CD8-positive, alpha-beta memory T cell (primary cell): Measurements from ENCODE around the gene UBXN11. TPM values are rescaled to one million over a fixed set of nuclear protein-coding genes. Genes with fewer than 3 reads are reported as not detected.
"Not testable (repeated sequence)": the region's sequence is repeated elsewhere in the genome, so short reads cannot be mapped to it uniquely, and the experiment has no call there.

Source experiments
- CTCF ChIA-PET: fragments of 350-600 bp; sonication (Branson Sonifier 250); formaldehyde crosslinking; loops from one replicate; lab custom pipeline; 2021; ENCODE audit warnings: antibody characterized with exemption; lab: Charles Lee
- POLR2A ChIA-PET: fragments of 350-600 bp; sonication (Branson Sonifier 250); formaldehyde crosslinking; loops from one replicate; lab custom pipeline; 2021; ENCODE audit warnings: antibody characterized with exemption; lab: Charles Lee
- DNase-seq, 5 donors: peaks; one replicate each; pipeline versions ENCODE4 v3.0.0 to v3.0.0-alpha.2; 2020 to 2022; ENCODE audit warnings: mixed read lengths in 1 of 5
- H3K27ac ChIP-seq: one replicate; pipeline ENCODE4 v1.7.0; 2013; ENCODE audit warnings: low read depth, mild to moderate bottlenecking, low read length, moderate library complexity
- H3K27me3 ChIP-seq: 2 replicates; pipeline ENCODE4 v1.7.0; 2013; ENCODE audit warnings: low read length, mild to moderate bottlenecking; ENCODE audit not compliant: insufficient read depth, poor library complexity, severe bottlenecking
- H3K36me3 ChIP-seq: 2 replicates; pipeline ENCODE4 v1.7.0; 2013; ENCODE audit warnings: mild to moderate bottlenecking, low read length, moderate library complexity; ENCODE audit not compliant: insufficient read depth
- H3K4me1 ChIP-seq: 2 replicates; pipeline ENCODE4 v1.7.0; 2013; ENCODE audit warnings: mild to moderate bottlenecking, low read length, moderate library complexity; ENCODE audit not compliant: insufficient read depth
- H3K4me3 ChIP-seq: 2 replicates; pipeline ENCODE4 v1.7.0; 2013; ENCODE audit warnings: mild to moderate bottlenecking, low read length
- H3K9me3 ChIP-seq: 2 replicates; pipeline ENCODE4 v1.7.0; 2013; ENCODE audit warnings: mild to moderate bottlenecking, low read length
- H3K27ac Mint-ChIP-seq, 8 donors: one replicate each; pipeline ENCODE4 v1.8.0; 2020 to 2021; ENCODE audit warnings: mixed read lengths in 8 of 8, mild to moderate bottlenecking in 6 of 8, inconsistent platforms in 3 of 8, moderate library complexity in 3 of 8
- H3K27me3 Mint-ChIP-seq, 2 donors: one replicate each; pipeline ENCODE4 v1.8.0; 2020 to 2021; ENCODE audit warnings: mixed read lengths in 2 of 2, mild to moderate bottlenecking in 1 of 2, moderate library complexity in 1 of 2
- H3K36me3 Mint-ChIP-seq, 3 donors: one replicate each; pipeline ENCODE4 v1.8.0; 2020 to 2021; ENCODE audit warnings: mixed read lengths in 3 of 3, inconsistent platforms in 1 of 3, mild to moderate bottlenecking in 1 of 3
- H3K4me1 Mint-ChIP-seq, 3 donors: one replicate each; pipeline ENCODE4 v1.8.0; 2020 to 2021; ENCODE audit warnings: mixed read lengths in 3 of 3, inconsistent platforms in 1 of 3, mild to moderate bottlenecking in 1 of 3
- H3K4me3 Mint-ChIP-seq, 7 donors: one replicate each; pipeline ENCODE4 v1.8.0; 2020 to 2021; ENCODE audit warnings: mixed read lengths in 7 of 7, mild to moderate bottlenecking in 6 of 7, moderate library complexity in 4 of 7, inconsistent platforms in 2 of 7
- H3K9me3 Mint-ChIP-seq, 5 donors: one replicate each; pipeline ENCODE4 v1.8.0; 2020 to 2022; ENCODE audit warnings: mixed read lengths in 5 of 5, mild to moderate bottlenecking in 3 of 5, moderate library complexity in 2 of 5, inconsistent platforms in 1 of 5
- polyA plus RNA-seq: library from polyadenylated mRNA; unstranded; fragments of 300-500 nt; fragmentation: Illumina TruSeq; gene quantifications from one replicate; pipeline ENCODE4 v1.2.3, GENCODE V29; 2021
- total RNA-seq, 2 experiments: library from RNA; stranded (reverse); gene quantifications; one replicate each; pipeline ENCODE4 v1.2.3, GENCODE V29; 2021

UBXN11 gene
- total and polyA plus RNA-seq, 3 experiments from 2014 or later: 14.3 to 35.8 (median 35.2) TPM

GRCh38 chr1:26315874-26316850 is 9.7 kb upstream of the UBXN11 start:
- Mint-ChIP-seq H3K9me3 (no peaks in the 10 kb centered on the region), H3K4me3 (peak overlapping the region; percentile 46 to 97 (median 89)), H3K4me1 (peaks cover 64 to 71% (median 67%) of the 10 kb centered on the region in 3 donors), H3K36me3 (peaks cover 2 to 29% (median 9%) of the 10 kb centered on the region in 3 donors), H3K27me3 (peaks cover 0 to 2% of the 10 kb centered on the region in 2 donors), H3K27ac (peak overlapping the region; percentile 14 to 94 (median 71))
- Histone ChIP-seq H3K27me3 (no peaks in the 10 kb centered on the region), H3K4me3 (no peak overlapping the region), H3K4me1 (peaks cover 54% of the 10 kb centered on the region), H3K27ac (peak overlapping the region; percentile 52), H3K9me3 (no peaks in the 10 kb centered on the region), H3K36me3 (peaks cover 12% of the 10 kb centered on the region)
- ChIA-PET CTCF (interaction anchor here (0.9 to 32.6 kb wide), 8 partner anchors 8 to 173 kb away, joined by 3 to 840 read pairs (median 5); partner anchors contain the start of genes SH3BGRL3 and UBXN11), POLR2A (interaction anchor here (0.6 to 10.4 kb wide), 4 partner anchors 28 to 45 kb away, joined by 3 to 287 read pairs (median 54); partner anchors contain the start of gene SH3BGRL3)
- no peak for DNase-seq

GRCh38 chr1:26314501-26314900 is 8.1 kb upstream of the UBXN11 start:
- H3K4me1 ChIP-seq: peaks cover 42% of the 10 kb centered on the region
- no peaks in the 10 kb centered on the region for H3K9me3 Mint-ChIP-seq
- peaks cover 0 to 17% (median 6%) of the 10 kb centered on the region in 3 donors for H3K36me3 Mint-ChIP-seq
- H3K27ac Mint-ChIP-seq: peak overlapping the region in 7 of 8 donors; percentile 39 to 95 (median 90)
- no peaks in the 10 kb centered on the region for H3K27me3 ChIP-seq
- POLR2A ChIA-PET: interaction anchor here (10.4 kb wide), 1 partner anchor 27 kb away, joined by 287 read pairs; no protein-coding TSS in a partner anchor
- H3K27ac ChIP-seq: no peak overlapping the region
- H3K4me1 Mint-ChIP-seq: peaks cover 52 to 56% (median 55%) of the 10 kb centered on the region in 3 donors
- peak overlapping the region; percentile 61 to 83 (median 76) for H3K4me3 Mint-ChIP-seq
- DNase-seq: no peak
- H3K27me3 Mint-ChIP-seq: peaks cover 0 to 2% of the 10 kb centered on the region in 2 donors
- H3K9me3 ChIP-seq: no peaks in the 10 kb centered on the region
- no peak overlapping the region for H3K4me3 ChIP-seq
- CTCF ChIA-PET: interaction anchor here (0.8 to 32.6 kb wide), 9 partner anchors 8 to 172 kb away, joined by 3 to 840 read pairs (median 4); partner anchors contain the start of genes CEP85, SH3BGRL3 and UBXN11
- H3K36me3 ChIP-seq: no peaks in the 10 kb centered on the region

- Histone ChIP-seq H3K4me3 (peak overlapping the region; percentile 17), H3K4me1 (peaks cover 35% of the 10 kb centered on the region), H3K27ac (peak overlapping the region; percentile 62)
- Mint-ChIP-seq H3K4me1 (peaks cover 34 to 38% (median 36%) of the 10 kb centered on the region in 3 donors), H3K4me3 (peak overlapping the region; percentile 16 to 97 (median 61)), H3K27ac (peak overlapping the region; percentile 52 to 93 (median 84))
- H3K9me3 ChIP-seq, DNase-seq, H3K27me3 ChIP-seq, H3K36me3 Mint-ChIP-seq, H3K27me3 Mint-ChIP-seq, H3K36me3 ChIP-seq, H3K9me3 Mint-ChIP-seq: not testable (repeated sequence)
- ChIA-PET POLR2A (interaction anchor here (0.6 to 2.7 kb wide), 4 partner anchors 10 to 124 kb away, joined by 3 to 28 read pairs (median 11); partner anchors contain the start of genes CD52 and DHDDS), CTCF (interaction anchor here (0.8 to 32.6 kb wide), 5 partner anchors 11 to 69 kb away, joined by 3 to 840 read pairs (median 4); partner anchors contain the start of genes CD52 and SH3BGRL3)
Measured at GRCh38 chr1:26307966-26308899, 1.8 kb upstream of the UBXN11 start.

- Histone ChIP-seq H3K27me3 (no peaks in the 10 kb centered on the region), H3K4me3 (peak overlapping the region; percentile 56), H3K36me3 (no peaks in the 10 kb centered on the region), H3K4me1 (peaks cover 35% of the 10 kb centered on the region), H3K9me3 (no peaks in the 10 kb centered on the region), H3K27ac (peak overlapping the region; percentile 13)
- DNase-seq: peak in 1 of 5 donors; percentile 66
- peak overlapping the region; percentile 79 to 93 (median 85) for H3K27ac Mint-ChIP-seq
- no peaks in the 10 kb centered on the region for H3K27me3 Mint-ChIP-seq
- ChIA-PET CTCF (interaction anchor here (0.8 to 32.6 kb wide), 6 partner anchors 8 to 74 kb away, joined by 3 to 840 read pairs (median 4); partner anchors contain the start of genes CD52, CEP85 and SH3BGRL3), POLR2A (interaction anchor here (0.6 to 2.7 kb wide), 7 partner anchors 11 to 125 kb away, joined by 3 to 28 read pairs (median 6); partner anchors contain the start of genes CD52 and DHDDS)
- no peaks in the 10 kb centered on the region for H3K9me3 Mint-ChIP-seq
- H3K4me3 Mint-ChIP-seq: peak overlapping the region; percentile 54 to 99 (median 95)
- peaks cover 0 to 4% (median 0%) of the 10 kb centered on the region in 3 donors for H3K36me3 Mint-ChIP-seq
- peaks cover 30 to 34% (median 32%) of the 10 kb centered on the region in 3 donors for H3K4me1 Mint-ChIP-seq
Measured at GRCh38 chr1:26307363-26307781, 936 bp upstream of the UBXN11 start.

- ChIA-PET CTCF (interaction anchor here (1.4 to 32.6 kb wide), 3 partner anchors 10 to 22 kb away, joined by 4 to 840 read pairs (median 51); partner anchors contain the start of genes CD52 and SH3BGRL3), POLR2A (interaction anchor here (0.8 to 1.0 kb wide), 2 partner anchors 13 to 17 kb away, joined by 3 to 4 read pairs; no protein-coding TSS in a partner anchor)
- H3K9me3 Mint-ChIP-seq: no peaks in the 10 kb centered on the region
- peak overlapping the region; percentile 86 to 99 (median 97) for H3K4me3 Mint-ChIP-seq
- Histone ChIP-seq H3K27me3 (no peaks in the 10 kb centered on the region), H3K4me1 (peaks cover 35% of the 10 kb centered on the region), H3K4me3 (peak overlapping the region; percentile 86), H3K9me3 (no peaks in the 10 kb centered on the region), H3K27ac (peak overlapping the region; percentile 77), H3K36me3 (no peaks in the 10 kb centered on the region)
- peaks cover 0 to 4% (median 0%) of the 10 kb centered on the region in 3 donors for H3K36me3 Mint-ChIP-seq
- no peaks in the 10 kb centered on the region for H3K27me3 Mint-ChIP-seq
- H3K4me1 Mint-ChIP-seq: peaks cover 26 to 29% (median 29%) of the 10 kb centered on the region in 3 donors
- peak overlapping the region; percentile 85 to 99 (median 98) for H3K27ac Mint-ChIP-seq
- no peak for DNase-seq
Measured at GRCh38 chr1:26305667-26306289, 658 bp downstream of the UBXN11 start.

- no peak overlapping the region for H3K27ac ChIP-seq
- H3K36me3 Mint-ChIP-seq: peaks cover 0 to 4% (median 1%) of the 10 kb centered on the region in 3 donors
- no peak for DNase-seq
- no peaks in the 10 kb centered on the region for H3K9me3 Mint-ChIP-seq
- H3K27me3 ChIP-seq: no peaks in the 10 kb centered on the region
- POLR2A ChIA-PET: interaction anchor here (0.7 to 1.7 kb wide), 3 partner anchors 13 to 25 kb away, joined by 3 to 9 read pairs (median 6); no protein-coding TSS in a partner anchor
- no peak overlapping the region for H3K27ac Mint-ChIP-seq
- peaks cover 20% of the 10 kb centered on the region for H3K4me1 ChIP-seq
- H3K4me3 Mint-ChIP-seq: no peak overlapping the region
- CTCF ChIA-PET: interaction anchor here (1.2 to 32.6 kb wide), 2 partner anchors 12 to 19 kb away, joined by 3 to 840 read pairs; partner anchors contain the start of gene SH3BGRL3
- H3K4me1 Mint-ChIP-seq: peaks cover 23 to 32% (median 23%) of the 10 kb centered on the region in 3 donors
- no peaks in the 10 kb centered on the region for H3K27me3 Mint-ChIP-seq
- H3K4me3 ChIP-seq: no peak overlapping the region
- no peaks in the 10 kb centered on the region for H3K9me3 ChIP-seq
- no peaks in the 10 kb centered on the region for H3K36me3 ChIP-seq
Measured at GRCh38 chr1:26302733-26303405, 3.6 kb downstream of the UBXN11 start.
